ENCODE measurements around the gene EVI2A.

- no peak for TF ChIP-seq EZH2 (IDR thresholded peaks at IDR 0.05)
- no peak for TF ChIP-seq POLR2AphosphoS5 (IDR thresholded peaks at IDR 0.05; ENCODE audit: borderline replicate concordance, low read depth, low read length)
- TF ChIP-seq FOXP2 (optimal IDR thresholded peaks at IDR 0.05; ENCODE audit: control extremely low read depth, extremely low read length, insufficient read depth), result no peak
These were observed 25.9 kb downstream of the EVI2A start for GRCh38 chr17:31295489-31295871.
